Measurements from ENCODE around the gene HEATR9.
A peak's percentile ranks its signal among the peaks of the same experiment; 100 is the strongest.

The HEATR9 gene

GRCh38 chr17:35849469-35850348 lies 19.0 kb downstream of the HEATR9 start:
- H3K9me2 ChIP-seq (ENCODE audit: low read depth, low read length), result no peaks in the 10 kb centered on the region
- H3K4me2 ChIP-seq (ENCODE audit: low read length), result no peak overlapping the region
- no peak overlapping the region for H3K27ac ChIP-seq (ENCODE audit: low read depth, low read length, poor library complexity, severe bottlenecking)
- no peak overlapping the region for H3K4me3 ChIP-seq (ENCODE audit: low read depth, low read length, poor library complexity, severe bottlenecking)
- H3K9me3 ChIP-seq (ENCODE audit: low read length), result no peaks in the 10 kb centered on the region
- H2AFZ ChIP-seq (ENCODE audit: low read length), result no peak overlapping the region
- no peaks in the 10 kb centered on the region for H3K4me1 ChIP-seq (ENCODE audit: insufficient read depth, low read length, severe bottlenecking)
- H3K9ac ChIP-seq (ENCODE audit: low read length), result no peak overlapping the region
- H3K79me2 ChIP-seq (ENCODE audit: insufficient read depth, low read length), result no peaks in the 10 kb centered on the region
- H3K27me3 ChIP-seq (ENCODE audit: insufficient read depth, low read length), result no peaks in the 10 kb centered on the region
- peak; percentile 87 for TF ChIP-seq CTCF (IDR thresholded peaks at IDR 0.05; ENCODE audit: low read length)
- no peak for TF ChIP-seq EZH2 (IDR thresholded peaks at IDR 0.05; ENCODE audit: borderline replicate concordance, low read length)
- no peaks in the 10 kb centered on the region; the same call in 1 of the 2 replicates for H3F3A ChIP-seq (ENCODE audit: insufficient read depth, low read length)
- H3K36me3 ChIP-seq (ENCODE audit: insufficient read depth, low read length), result peaks cover 69% of the 10 kb centered on the region
- H4K20me1 ChIP-seq (ENCODE audit: insufficient read depth, low read length), result no peaks in the 10 kb centered on the region; the same call in 1 of the 2 replicates

GRCh38 chr17:35847633-35848373 lies 20.9 kb downstream of the HEATR9 start:
- H3K4me2 ChIP-seq (ENCODE audit: low read length), result no peak overlapping the region
- H3K9ac ChIP-seq (ENCODE audit: low read length), result no peak overlapping the region
- peaks cover 81% of the 10 kb centered on the region for H3K36me3 ChIP-seq (ENCODE audit: insufficient read depth, low read length)
- H3K9me2 ChIP-seq (ENCODE audit: low read depth, low read length), result no peaks in the 10 kb centered on the region
- no peaks in the 10 kb centered on the region; the same call in 1 of the 2 replicates for H3F3A ChIP-seq (ENCODE audit: insufficient read depth, low read length)
- no peaks in the 10 kb centered on the region for H3K4me1 ChIP-seq (ENCODE audit: insufficient read depth, low read length, severe bottlenecking)
- H3K4me3 ChIP-seq (ENCODE audit: low read depth, low read length, poor library complexity, severe bottlenecking), result no peak overlapping the region
- H3K9me3 ChIP-seq (ENCODE audit: low read length), result no peaks in the 10 kb centered on the region
- no peaks in the 10 kb centered on the region for H3K27me3 ChIP-seq (ENCODE audit: insufficient read depth, low read length)
- H2AFZ ChIP-seq (ENCODE audit: low read length), result no peak overlapping the region
- no peaks in the 10 kb centered on the region for H3K79me2 ChIP-seq (ENCODE audit: insufficient read depth, low read length)
- H4K20me1 ChIP-seq (ENCODE audit: insufficient read depth, low read length), result no peaks in the 10 kb centered on the region; the same call in 1 of the 2 replicates
- no peak overlapping the region for H3K27ac ChIP-seq (ENCODE audit: low read depth, low read length, poor library complexity, severe bottlenecking)
- no peak for TF ChIP-seq CTCF (IDR thresholded peaks at IDR 0.05; ENCODE audit: low read length)
- TF ChIP-seq EZH2 (IDR thresholded peaks at IDR 0.05; ENCODE audit: borderline replicate concordance, low read length), result no peak

GRCh38 chr17:35847006-35847405 lies 21.7 kb downstream of the HEATR9 start:
- Histone ChIP-seq H3K4me3 (ENCODE audit: low read depth, low read length, poor library complexity, severe bottlenecking) (no peak overlapping the region), H3K79me2 (ENCODE audit: insufficient read depth, low read length) (no peaks in the 10 kb centered on the region), H3K36me3 (ENCODE audit: insufficient read depth, low read length) (peaks cover 84% of the 10 kb centered on the region), H3K9me3 (ENCODE audit: low read length) (no peaks in the 10 kb centered on the region), H4K20me1 (ENCODE audit: insufficient read depth, low read length) (no peaks in the 10 kb centered on the region; the same call in 1 of the 2 replicates), H2AFZ (ENCODE audit: low read length) (no peak overlapping the region), H3K27me3 (ENCODE audit: insufficient read depth, low read length) (no peaks in the 10 kb centered on the region), H3K9me2 (ENCODE audit: low read depth, low read length) (no peaks in the 10 kb centered on the region), H3K4me2 (ENCODE audit: low read length) (no peak overlapping the region), H3K4me1 (ENCODE audit: insufficient read depth, low read length, severe bottlenecking) (no peaks in the 10 kb centered on the region), H3F3A (ENCODE audit: insufficient read depth, low read length) (no peaks in the 10 kb centered on the region; the same call in 1 of the 2 replicates), H3K9ac (ENCODE audit: low read length) (no peak overlapping the region), H3K27ac (ENCODE audit: low read depth, low read length, poor library complexity, severe bottlenecking) (no peak overlapping the region)
- no peak for TF ChIP-seq CTCF (IDR thresholded peaks at IDR 0.05; ENCODE audit: low read length)
- TF ChIP-seq EZH2 (IDR thresholded peaks at IDR 0.05; ENCODE audit: borderline replicate concordance, low read length), result no peak
